A549 treated with AZD9567 at 1 μM for 4 hours (cell line): ENCODE data around the gene GRK4. TPM values are rescaled to one million over a fixed set of nuclear protein-coding genes. Genes with fewer than 3 reads are reported as not detected.

Experiments
- total RNA-seq: library from RNA; stranded (reverse); fragments of 200-300 nt; extraction: Qiagen RNA extraction; gene quantifications from 5 replicates; pipeline ENCODE4 v1.2.3, GENCODE V29; 2022; ENCODE audit not compliant: insufficient read depth

The GRK4 gene
- 1.5 to 1.6 TPM (median 1.6 TPM) in 4 of 5 replicates, not detected in the other for total RNA-seq

DNA sequence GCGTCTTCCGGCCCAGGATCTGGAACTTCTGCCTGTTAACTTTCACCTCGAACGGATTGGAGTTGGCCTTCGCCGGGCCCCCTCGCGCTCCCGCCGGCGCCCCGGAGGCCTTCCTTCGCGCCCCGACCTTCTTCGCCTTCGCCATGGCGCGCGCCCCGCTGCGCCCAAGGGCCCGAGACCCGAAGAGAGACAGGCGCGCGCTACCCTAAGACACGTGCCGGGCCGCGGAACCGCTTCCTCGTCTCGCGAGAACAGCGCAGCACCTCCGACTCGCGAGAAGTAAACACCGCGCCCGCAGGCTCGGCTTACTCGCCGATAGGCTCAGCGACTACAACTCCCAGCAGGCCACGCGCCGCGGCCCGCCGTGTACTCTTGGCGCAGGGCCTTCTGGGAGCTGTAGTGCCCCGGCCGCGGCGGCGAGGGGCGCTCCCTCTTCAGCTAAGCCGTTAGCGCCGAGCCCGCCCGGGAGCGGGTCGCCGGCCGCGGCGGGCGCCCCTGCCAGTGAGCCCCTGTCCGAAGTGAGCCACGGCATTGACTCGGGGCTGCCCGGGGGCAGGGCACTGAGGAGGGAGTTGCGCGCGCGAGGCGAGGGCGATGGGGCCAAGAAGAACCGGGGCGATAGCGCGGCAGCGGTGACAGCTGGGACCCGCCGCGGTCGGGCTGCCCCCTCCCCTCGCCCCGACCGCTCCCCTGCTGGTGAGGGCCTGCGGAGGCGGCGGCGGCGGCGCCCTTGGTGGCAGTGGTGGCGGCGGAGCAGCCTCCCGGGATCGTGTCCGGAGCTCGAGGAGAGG lies at the start of gene GRK4, which contains the start of gene NOP14:
Gene GRK4 (plus strand): TSS at position 397 of the 791 bp plus-strand sequence. CDS start 500 bp downstream, outside the sequence.
Gene NOP14 (minus strand): TSS at position 232 of the 791 bp plus-strand sequence. CDS start 87 bp downstream, at position 145.

DNA sequence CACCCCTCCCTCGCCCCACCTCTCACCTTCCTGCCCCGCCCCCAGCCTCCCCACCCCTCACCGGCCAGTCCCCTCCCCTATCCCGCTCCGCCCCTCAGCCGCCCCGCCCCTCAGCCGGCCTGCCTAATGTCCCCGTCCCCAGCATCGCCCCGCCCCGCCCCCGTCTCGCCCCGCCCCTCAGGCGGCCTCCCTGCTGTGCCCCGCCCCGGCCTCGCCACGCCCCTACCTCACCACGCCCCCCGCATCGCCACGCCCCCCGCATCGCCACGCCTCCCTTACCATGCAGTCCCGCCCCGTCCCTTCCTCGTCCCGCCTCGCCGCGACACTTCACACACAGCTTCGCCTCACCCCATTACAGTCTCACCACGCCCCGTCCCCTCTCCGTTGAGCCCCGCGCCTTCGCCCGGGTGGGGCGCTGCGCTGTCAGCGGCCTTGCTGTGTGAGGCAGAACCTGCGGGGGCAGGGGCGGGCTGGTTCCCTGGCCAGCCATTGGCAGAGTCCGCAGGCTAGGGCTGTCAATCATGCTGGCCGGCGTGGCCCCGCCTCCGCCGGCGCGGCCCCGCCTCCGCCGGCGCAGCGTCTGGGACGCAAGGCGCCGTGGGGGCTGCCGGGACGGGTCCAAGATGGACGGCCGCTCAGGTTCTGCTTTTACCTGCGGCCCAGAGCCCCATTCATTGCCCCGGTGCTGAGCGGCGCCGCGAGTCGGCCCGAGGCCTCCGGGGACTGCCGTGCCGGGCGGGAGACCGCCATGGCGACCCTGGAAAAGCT lies 110.9 kb downstream of the GRK4 start, which contains the start of the genes HTT and HTT-AS:
Gene HTT (plus strand): TSS at position 604 of the 768 bp plus-strand sequence. CDS start 145 bp downstream, at position 749.
Gene HTT-AS (minus strand): TSS at position 461 of the 768 bp plus-strand sequence.

Other genes starting within 250 kb of the GRK4 start
- 25.6 to 43.4 TPM (median 41.0 TPM) in 5 replicates for gene TNIP2, start 207.2 kb upstream of the GRK4 start, total RNA-seq
- 2.9 to 7.6 TPM (median 4.0 TPM) in 5 replicates for gene SH3BP2, start 170.5 kb upstream of the GRK4 start, total RNA-seq
- 77.3 to 88.1 TPM (median 87.1 TPM) in 5 replicates for gene ADD1, start 119.7 kb upstream of the GRK4 start, total RNA-seq
- 25.9 to 29.8 TPM (median 27.4 TPM) in 5 replicates for gene NOP14, start 165 bp upstream of the GRK4 start, total RNA-seq
- not detected in 5 replicates for gene HTT-AS, start 111.0 kb downstream of the GRK4 start, total RNA-seq
- 11.3 to 29.3 TPM (median 13.5 TPM) in 5 replicates for gene HTT, start 111.1 kb downstream of the GRK4 start, total RNA-seq